Endometrial microvascular endothelial cells (primary cell): Measurements from ENCODE around the gene MAP3K20. TPM values are rescaled to one million over a fixed set of nuclear protein-coding genes. Genes with fewer than 3 reads are reported as not detected.

Experiments
- in situ Hi-C: cut with HindIII; loops from 2 replicates; pipeline ENCODE4 v1.10.0; 2017; ENCODE audit warnings: low sequenced_read_pairs, low pct_unique_long_range_greater_than_20kb; ENCODE audit errors: inconsistent ontology term
- total RNA-seq: library from RNA; depleted of rRNA; stranded (reverse); fragments of >200 nt; gene quantifications from one replicate; pipeline ENCODE4 v1.2.3, GENCODE V29; 2015; ENCODE audit errors: inconsistent ontology term

MAP3K20 gene
- total RNA-seq, 1 donor from 2014 or later, result 31.7 TPM

- in situ Hi-C loops, result no loop called here
Measured at GRCh38 chr2:173175222-173175621, 99.6 kb downstream of the MAP3K20 start.

- in situ Hi-C loops, result no loop called here
Measured at GRCh38 chr2:173181982-173182381, 106.3 kb downstream of the MAP3K20 start.

GRCh38 chr2:173184031-173185004 lies 108.7 kb downstream of the MAP3K20 start:
- in situ Hi-C loops, result no loop called here

GRCh38 chr2:173185437-173185836 lies 109.8 kb downstream of the MAP3K20 start:
- in situ Hi-C loops, result no loop called here

- in situ Hi-C loops, result no loop called here
Measured at GRCh38 chr2:173187941-173188788, 112.5 kb downstream of the MAP3K20 start.

- in situ Hi-C loops, result no loop called here
Measured at GRCh38 chr2:173191601-173192000, 116.0 kb downstream of the MAP3K20 start.

GRCh38 chr2:173192071-173192470 lies 116.4 kb downstream of the MAP3K20 start:
- in situ Hi-C loops, result no loop called here

- in situ Hi-C loops, result no loop called here
Measured at GRCh38 chr2:173193925-173194324, 118.3 kb downstream of the MAP3K20 start.

GRCh38 chr2:173195100-173195499 lies 119.5 kb downstream of the MAP3K20 start:
- in situ Hi-C loops, result no loop called here

- in situ Hi-C loops, result no loop called here
Measured at GRCh38 chr2:173196080-173196479, 120.4 kb downstream of the MAP3K20 start.

- in situ Hi-C loops, result no loop called here
Measured at GRCh38 chr2:173196638-173197037, 121.0 kb downstream of the MAP3K20 start.

GRCh38 chr2:173198327-173198726 lies 122.7 kb downstream of the MAP3K20 start:
- in situ Hi-C loops, result no loop called here

- in situ Hi-C loops, result no loop called here
Measured at GRCh38 chr2:173199294-173199693, 123.6 kb downstream of the MAP3K20 start.

- in situ Hi-C loops, result loop anchor here (25.0 kb wide), 1 partner anchor 190 kb away; no protein-coding TSS in a partner anchor
Measured at GRCh38 chr2:173202570-173202969, 126.9 kb downstream of the MAP3K20 start.

- in situ Hi-C loops, result loop anchor here (25.0 kb wide), 1 partner anchor 192 kb away; no protein-coding TSS in a partner anchor
Measured at GRCh38 chr2:173204316-173204715, 128.7 kb downstream of the MAP3K20 start.

- in situ Hi-C loops, result loop anchor here (25.0 kb wide), 1 partner anchor 193 kb away; no protein-coding TSS in a partner anchor
Measured at GRCh38 chr2:173205375-173205774, 129.7 kb downstream of the MAP3K20 start.

GRCh38 chr2:173207124-173207523 lies 131.5 kb downstream of the MAP3K20 start:
- in situ Hi-C loops, result loop anchor here (25.0 kb wide), 1 partner anchor 195 kb away; no protein-coding TSS in a partner anchor

- in situ Hi-C loops, result loop anchor here (25.0 kb wide), 1 partner anchor 198 kb away; no protein-coding TSS in a partner anchor
Measured at GRCh38 chr2:173210270-173211196, 134.9 kb downstream of the MAP3K20 start.
